Mucosa of descending colon (tissue), 3 donors: ENCODE data around the gene RTN4. TPM values are rescaled to one million over a fixed set of nuclear protein-coding genes. Genes with fewer than 3 reads are reported as not detected.
A peak's percentile ranks its signal among the peaks of the same experiment; 100 is the strongest.

Experiments used
- ATAC-seq: fragments of 200-7000 bp; cut with Tn5 transposase; one replicate; pipeline ENCODE4 v1.9.1; 2020; ENCODE audit warnings: mild to moderate bottlenecking, moderate library complexity
- DNase-seq, 3 donors: peaks; one replicate each; pipeline ENCODE4 v3.0.0-alpha.2; 2020
- H3K36me3 ChIP-seq: fragments of 200-600 bp; one replicate; pipeline ENCODE4 v1.8.0; 2021; ENCODE audit warnings: low read depth, mild to moderate bottlenecking
- H3K4me1 ChIP-seq: fragments of 200-600 bp; one replicate; pipeline ENCODE4 v1.8.0; 2021; ENCODE audit warnings: low read depth, mild to moderate bottlenecking
- H3K4me3 ChIP-seq: fragments of 200-600 bp; one replicate; pipeline ENCODE4 v1.8.0; 2021; ENCODE audit warnings: mild to moderate bottlenecking
- H3K9me3 ChIP-seq: fragments of 200-600 bp; one replicate; pipeline ENCODE4 v1.8.0; 2021; ENCODE audit warnings: mild to moderate bottlenecking
- intact Hi-C, 2 donors: fragments of 100-400 bp; cut with DNase I in 1 of 2; cut with micrococcal nuclease in 1 of 2; formaldehyde crosslinking; loops; one replicate each; pipeline versions ENCODE4 v1.11.0 to v1.11.1; 2022; cut with DNase I, micrococcal nuclease
- total RNA-seq, 3 donors: library from RNA; stranded (reverse); fragmentation: NEBNext Ultra II Directional in 2 of 3; extraction: Animal tissue kit (Norgen Biotek cat#: 25700) in 2 of 3; gene quantifications; one replicate each; pipeline versions ENCODE4 v1.2.1 to v1.2.4, GENCODE V29; 2021 to 2023
- TF ChIP-seq, protein P1 (sequence below): fragments of 200-600 bp; IDR thresholded peaks from one replicate; pipeline ENCODE4 v1.8.0; 2022; ENCODE audit warnings: antibody characterized with exemption, mild to moderate bottlenecking
- donor health status: DM: no; HTN: no; CAD: no; lungs with moderate emphysema.
- donor health status: DM: no; HTN: no; CAD: no.
- donor health status: DM: no; HTN: yes; CAD: no.

The RTN4 gene
- total RNA-seq, 3 donors from 2014 or later: 219 to 278 (median 224) TPM

DNA sequence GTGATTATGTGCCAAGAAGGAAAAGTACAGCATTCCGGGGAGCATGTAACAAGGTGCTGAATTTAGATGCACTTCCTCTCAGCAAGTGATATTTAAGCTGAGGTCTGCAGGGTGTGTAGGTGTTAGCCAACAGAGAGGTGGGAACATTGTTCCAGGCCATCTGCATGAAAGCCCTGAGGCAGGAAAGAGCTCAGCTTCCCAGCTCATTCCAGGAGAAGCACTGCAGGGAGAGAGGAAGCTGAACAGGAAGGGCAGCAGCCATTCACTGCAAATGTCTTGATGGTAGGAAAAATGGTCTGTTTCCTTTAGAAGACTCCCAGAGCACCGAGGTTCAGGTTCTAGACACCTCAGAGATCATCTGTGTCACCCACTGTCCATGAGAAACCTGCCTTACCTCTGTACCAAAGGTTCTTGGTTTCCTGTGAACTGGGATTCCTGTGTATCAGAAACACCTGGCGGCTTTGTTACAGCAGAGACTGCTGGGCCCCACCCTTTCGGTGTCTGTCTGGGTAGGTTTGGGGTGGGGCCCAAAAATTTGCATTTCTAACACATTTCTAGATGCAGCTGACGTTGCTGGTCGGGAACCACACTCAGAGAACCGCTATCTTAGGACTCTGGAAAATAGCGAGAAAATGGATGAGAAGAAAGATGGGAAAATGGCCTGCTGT, 84.0 kb downstream of the RTN4 start:
- intact Hi-C loops: no loop called here
- H3K36me3 ChIP-seq: no peaks in the 10 kb centered on the region
- H3K4me3 ChIP-seq: no peak overlapping the region
- DNase-seq (peak in 1 of 3 donors; percentile 19), ATAC-seq (peak; percentile 66)
- H3K9me3 ChIP-seq: no peaks in the 10 kb centered on the region
- TF ChIP-seq, protein P1, sequence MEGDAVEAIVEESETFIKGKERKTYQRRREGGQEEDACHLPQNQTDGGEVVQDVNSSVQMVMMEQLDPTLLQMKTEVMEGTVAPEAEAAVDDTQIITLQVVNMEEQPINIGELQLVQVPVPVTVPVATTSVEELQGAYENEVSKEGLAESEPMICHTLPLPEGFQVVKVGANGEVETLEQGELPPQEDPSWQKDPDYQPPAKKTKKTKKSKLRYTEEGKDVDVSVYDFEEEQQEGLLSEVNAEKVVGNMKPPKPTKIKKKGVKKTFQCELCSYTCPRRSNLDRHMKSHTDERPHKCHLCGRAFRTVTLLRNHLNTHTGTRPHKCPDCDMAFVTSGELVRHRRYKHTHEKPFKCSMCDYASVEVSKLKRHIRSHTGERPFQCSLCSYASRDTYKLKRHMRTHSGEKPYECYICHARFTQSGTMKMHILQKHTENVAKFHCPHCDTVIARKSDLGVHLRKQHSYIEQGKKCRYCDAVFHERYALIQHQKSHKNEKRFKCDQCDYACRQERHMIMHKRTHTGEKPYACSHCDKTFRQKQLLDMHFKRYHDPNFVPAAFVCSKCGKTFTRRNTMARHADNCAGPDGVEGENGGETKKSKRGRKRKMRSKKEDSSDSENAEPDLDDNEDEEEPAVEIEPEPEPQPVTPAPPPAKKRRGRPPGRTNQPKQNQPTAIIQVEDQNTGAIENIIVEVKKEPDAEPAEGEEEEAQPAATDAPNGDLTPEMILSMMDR: no peak
- H3K4me1 ChIP-seq: peaks cover 4% of the 10 kb centered on the region

DNA sequence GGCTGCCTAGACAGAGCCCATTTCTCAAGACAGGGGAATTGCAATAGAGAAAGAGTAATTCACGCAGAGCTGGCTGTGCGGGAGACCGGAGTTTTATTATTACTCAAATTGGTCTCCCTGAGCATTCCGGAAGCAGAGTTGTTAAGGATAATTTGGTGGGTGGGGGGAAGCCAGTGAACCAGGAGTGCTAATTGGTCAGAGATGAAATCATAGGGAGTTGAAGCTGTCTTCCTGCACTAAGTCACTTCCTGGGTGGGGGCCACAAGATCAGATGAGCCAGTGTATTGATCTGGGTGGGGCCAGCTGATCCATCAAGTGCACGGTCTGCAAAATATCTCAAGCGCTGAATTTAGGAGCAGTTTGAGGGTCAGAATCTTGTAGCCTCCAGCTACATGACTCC, 84.8 kb downstream of the RTN4 start:
- ATAC-seq: no peak
- TF ChIP-seq, protein P1: no peak
- intact Hi-C loops: no loop called here

DNA sequence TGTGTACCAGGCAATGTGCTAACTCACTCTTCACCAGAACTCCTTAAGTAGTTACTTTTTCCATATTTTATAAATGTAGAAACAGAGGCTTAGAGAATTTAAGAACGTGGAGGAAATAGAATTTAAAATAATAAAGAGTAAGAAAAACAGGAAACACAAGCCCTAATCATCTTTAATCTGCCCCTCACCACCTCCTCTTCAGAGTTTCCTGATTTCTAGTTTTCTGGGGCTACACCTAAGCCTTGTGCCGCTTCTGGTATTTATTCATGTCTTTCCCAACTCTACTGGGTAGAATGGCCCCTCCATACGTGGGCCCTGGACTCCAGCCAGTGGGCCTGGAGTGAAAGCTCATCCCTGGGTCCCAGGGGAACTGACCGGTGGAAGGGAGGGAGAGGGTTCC, 85.4 kb downstream of the RTN4 start:
- TF ChIP-seq, protein P1: no peak
- ATAC-seq (no peak), DNase-seq (no peak)
- Histone ChIP-seq H3K9me3 (no peaks in the 10 kb centered on the region), H3K36me3 (no peaks in the 10 kb centered on the region), H3K4me3 (no peak overlapping the region), H3K4me1 (peaks cover 4% of the 10 kb centered on the region)
- intact Hi-C loops: no loop called here

More for the DNA sequence above, 84.8 kb downstream of the RTN4 start:
- Histone ChIP-seq H3K9me3 (no peaks in the 10 kb centered on the region), H3K4me1 (peaks cover 4% of the 10 kb centered on the region), H3K36me3 (no peaks in the 10 kb centered on the region), H3K4me3 (no peak overlapping the region)
- no peak for DNase-seq

DNA sequence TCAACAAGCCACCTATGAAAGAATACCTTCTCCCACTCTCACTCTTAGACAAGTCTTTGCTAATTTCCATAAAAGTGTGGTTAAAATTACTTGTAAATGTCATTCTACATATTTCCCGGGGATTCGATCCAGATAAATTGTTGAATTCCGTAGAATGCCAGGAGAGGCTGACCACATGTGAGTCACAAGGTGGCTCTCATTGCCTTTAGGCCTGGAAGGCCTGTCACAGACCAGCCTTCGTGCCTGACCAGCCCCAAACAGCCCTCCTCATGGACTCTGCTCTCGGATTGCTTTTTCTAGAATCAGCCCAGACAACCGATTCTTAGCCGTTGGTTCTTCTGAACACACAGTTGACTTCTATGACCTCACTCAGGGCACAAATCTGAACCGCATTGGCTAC, 86.0 kb downstream of the RTN4 start:
- H3K4me1 ChIP-seq: peaks cover 4% of the 10 kb centered on the region
- TF ChIP-seq, protein P1: no peak
- no peak for DNase-seq
- H3K4me3 ChIP-seq: no peak overlapping the region
- no peak for ATAC-seq
- H3K36me3 ChIP-seq: no peaks in the 10 kb centered on the region
- intact Hi-C loops: no loop called here
- H3K9me3 ChIP-seq: no peaks in the 10 kb centered on the region

DNA sequence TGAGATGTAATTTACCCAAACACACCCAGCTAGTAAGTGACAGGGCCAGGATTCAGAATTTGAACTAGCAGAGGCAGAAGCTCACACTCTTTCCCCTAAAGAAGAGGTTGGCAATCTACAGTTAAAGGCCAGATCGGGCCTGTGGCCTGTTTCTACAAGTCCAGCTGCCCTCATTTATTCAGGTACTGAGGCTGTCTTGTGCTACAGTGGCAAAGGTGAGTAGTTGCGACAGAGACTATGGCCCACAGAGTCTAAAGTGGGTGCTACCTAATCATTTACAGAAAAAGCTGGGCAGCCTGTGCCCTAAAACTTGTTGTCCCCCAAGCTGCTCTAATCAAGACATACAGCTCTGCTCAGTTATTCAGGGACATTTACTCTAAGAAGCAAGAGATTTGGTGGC, 86.8 kb downstream of the RTN4 start:
- DNase-seq (no peak), ATAC-seq (peak; percentile 7)

More for the DNA sequence above, 86.8 kb downstream of the RTN4 start:
- intact Hi-C loops: no loop called here
- Histone ChIP-seq H3K9me3 (no peaks in the 10 kb centered on the region), H3K4me3 (no peak overlapping the region), H3K36me3 (no peaks in the 10 kb centered on the region), H3K4me1 (peaks cover 4% of the 10 kb centered on the region)
- TF ChIP-seq, protein P1: no peak
